Neural progenitor cell (in vitro differentiated cells): ENCODE results near the gene BSND.

ENCODE experiments used
- CTCF ChIP-seq: fragments of 200-600 bp; sonication (generic); IDR thresholded peaks from 2 replicates; pipeline ENCODE4 v1.5.1; 2017; ENCODE audit warnings: antibody characterized with exemption, mild to moderate bottlenecking
- EZH2 ChIP-seq: fragments of 200-600 bp; sonication (generic); IDR thresholded peaks from 2 replicates; pipeline ENCODE4 v1.6.1; 2017; ENCODE audit warnings: antibody characterized with exemption, mild to moderate bottlenecking, moderate library complexity
- EZH2phosphoT487 ChIP-seq: fragments of 200-600 bp; sonication (generic); IDR thresholded peaks from 2 replicates; pipeline ENCODE4 v1.6.1; 2017; ENCODE audit warnings: antibody characterized with exemption

DNA sequence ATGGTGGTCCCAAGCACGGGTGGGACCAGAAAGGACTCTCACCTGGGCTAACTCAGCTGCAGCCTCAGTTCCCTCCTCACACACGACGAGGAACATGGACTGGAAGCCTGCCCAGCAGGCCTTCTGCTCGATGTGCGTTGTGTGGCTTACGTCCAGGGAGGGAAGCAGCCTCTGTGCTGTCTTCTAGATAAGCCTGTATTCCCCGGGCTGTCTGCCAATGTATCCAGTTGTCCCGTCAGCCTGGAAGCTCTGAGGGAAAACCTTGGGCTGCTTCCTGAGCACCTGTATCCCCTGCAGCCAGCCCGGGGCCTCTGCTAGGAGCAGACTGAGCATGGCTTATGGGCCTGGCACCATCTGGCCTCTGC is 51.2 kb downstream of the BSND start:
- TF ChIP-seq CTCF: no peak
- no peak for TF ChIP-seq EZH2phosphoT487
- no peak for TF ChIP-seq EZH2
